Measurements from ENCODE around the gene AFF3.
"Not testable (repeated sequence)": the region's sequence is repeated elsewhere in the genome, so short reads cannot be mapped to it uniquely, and the experiment has no call there.

The AFF3 gene

DNA sequence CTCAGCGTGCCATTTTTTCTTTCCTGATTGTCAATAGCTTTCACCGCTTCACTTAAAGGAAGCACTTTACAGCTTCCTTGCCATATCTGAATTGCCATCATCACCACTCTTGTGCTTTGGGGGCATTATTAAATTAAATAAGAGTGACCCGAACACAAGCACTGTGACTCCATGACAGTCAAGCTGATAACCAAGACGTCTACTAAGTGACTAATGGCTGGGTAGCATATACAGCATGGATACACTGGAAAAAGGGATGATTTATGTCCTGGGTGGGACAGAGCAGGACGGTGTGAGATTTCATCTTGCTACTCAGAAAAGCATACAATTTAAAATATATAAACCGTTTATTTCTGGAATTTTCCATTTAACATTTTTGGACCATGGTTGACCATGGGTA, 24.3 kb upstream of the AFF3 start:
- no peak for TF ChIP-seq ZFX (IDR thresholded peaks at IDR 0.05; ENCODE audit: borderline replicate concordance)
- TF ChIP-seq, protein P1, sequence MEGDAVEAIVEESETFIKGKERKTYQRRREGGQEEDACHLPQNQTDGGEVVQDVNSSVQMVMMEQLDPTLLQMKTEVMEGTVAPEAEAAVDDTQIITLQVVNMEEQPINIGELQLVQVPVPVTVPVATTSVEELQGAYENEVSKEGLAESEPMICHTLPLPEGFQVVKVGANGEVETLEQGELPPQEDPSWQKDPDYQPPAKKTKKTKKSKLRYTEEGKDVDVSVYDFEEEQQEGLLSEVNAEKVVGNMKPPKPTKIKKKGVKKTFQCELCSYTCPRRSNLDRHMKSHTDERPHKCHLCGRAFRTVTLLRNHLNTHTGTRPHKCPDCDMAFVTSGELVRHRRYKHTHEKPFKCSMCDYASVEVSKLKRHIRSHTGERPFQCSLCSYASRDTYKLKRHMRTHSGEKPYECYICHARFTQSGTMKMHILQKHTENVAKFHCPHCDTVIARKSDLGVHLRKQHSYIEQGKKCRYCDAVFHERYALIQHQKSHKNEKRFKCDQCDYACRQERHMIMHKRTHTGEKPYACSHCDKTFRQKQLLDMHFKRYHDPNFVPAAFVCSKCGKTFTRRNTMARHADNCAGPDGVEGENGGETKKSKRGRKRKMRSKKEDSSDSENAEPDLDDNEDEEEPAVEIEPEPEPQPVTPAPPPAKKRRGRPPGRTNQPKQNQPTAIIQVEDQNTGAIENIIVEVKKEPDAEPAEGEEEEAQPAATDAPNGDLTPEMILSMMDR (IDR thresholded peaks at IDR 0.05): no peak

DNA sequence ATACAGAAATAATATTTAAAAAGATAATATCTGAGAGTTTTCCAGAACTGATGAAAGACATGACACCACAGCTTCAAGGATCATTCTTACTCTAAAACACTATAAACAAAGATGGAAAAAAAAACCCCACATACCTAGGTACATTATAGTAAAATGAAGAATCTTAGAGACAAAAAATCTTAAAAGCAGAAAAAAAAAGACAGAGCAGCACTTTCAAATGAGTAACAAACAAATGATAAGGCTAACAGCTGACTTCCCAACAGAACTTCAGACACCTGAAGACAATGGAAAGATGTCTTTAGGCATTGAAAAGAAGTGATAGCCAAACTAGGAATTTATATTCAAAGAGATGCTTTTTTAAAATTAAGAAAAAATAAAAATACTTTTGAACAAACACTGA, 21.2 kb upstream of the AFF3 start:
- TF ChIP-seq, protein P1 (IDR thresholded peaks at IDR 0.05): no peak
- TF ChIP-seq ZFX (IDR thresholded peaks at IDR 0.05; ENCODE audit: borderline replicate concordance): no peak
- H3K27ac ChIP-seq: no peak overlapping the region

More for the DNA sequence above, 24.3 kb upstream of the AFF3 start:
- no peak overlapping the region for H3K27ac ChIP-seq

DNA sequence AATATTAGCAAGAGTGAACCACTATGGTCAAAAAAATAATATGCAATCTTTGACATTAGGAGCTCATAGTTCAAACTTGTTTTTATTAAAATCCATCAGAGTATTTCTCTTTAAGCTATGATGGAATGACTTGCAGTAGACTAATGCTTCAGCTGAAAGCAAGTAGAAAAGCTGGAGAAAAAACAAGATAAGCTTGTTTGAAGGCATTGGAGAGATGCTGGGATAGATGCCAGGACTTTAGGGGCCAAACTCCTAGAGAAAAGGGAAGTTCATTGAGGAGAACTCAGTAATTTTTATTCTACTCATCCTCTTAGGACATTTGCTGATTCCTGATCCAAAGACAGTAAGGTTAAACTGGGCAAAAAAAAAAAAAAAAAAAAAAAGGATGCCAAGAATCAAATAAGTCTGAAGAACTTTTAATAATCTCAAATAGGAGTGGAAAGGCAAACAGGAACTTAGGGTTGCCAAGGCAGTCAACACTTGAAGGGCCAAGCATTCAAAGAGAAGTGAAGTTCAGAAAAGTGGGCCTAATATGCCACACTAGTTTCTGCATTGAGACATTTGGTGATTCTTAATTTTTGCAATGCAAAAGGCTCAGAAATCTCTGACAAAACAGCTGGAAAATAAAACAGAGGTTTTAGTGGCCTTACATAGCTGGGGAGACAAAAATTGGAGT, 19.7 kb upstream of the AFF3 start:
- no peak overlapping the region for H3K27ac ChIP-seq
- TF ChIP-seq, protein P1 (IDR thresholded peaks at IDR 0.05): no peak
- no peak for TF ChIP-seq ZFX (IDR thresholded peaks at IDR 0.05; ENCODE audit: borderline replicate concordance)

DNA sequence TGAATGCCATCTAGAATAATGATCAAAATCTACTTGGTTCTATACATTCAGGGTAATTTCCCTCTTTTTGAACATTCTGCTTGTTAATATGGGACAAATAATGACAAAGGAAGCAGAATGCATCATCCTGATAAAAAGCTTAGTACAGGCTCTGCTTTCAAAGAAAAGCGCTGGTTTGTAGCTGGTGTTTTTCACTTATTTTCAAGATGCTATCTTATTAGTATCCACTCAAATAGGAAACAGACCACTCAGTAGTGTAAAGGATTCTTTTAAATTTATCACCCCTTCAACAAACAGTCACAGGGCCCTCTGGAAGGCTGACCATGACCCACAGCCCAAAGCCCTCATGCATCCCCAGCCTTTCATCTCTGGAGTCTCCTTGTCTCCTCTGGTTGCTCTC, 18.0 kb upstream of the AFF3 start:
- TF ChIP-seq ZFX (IDR thresholded peaks at IDR 0.05; ENCODE audit: borderline replicate concordance): no peak
- TF ChIP-seq, protein P1 (IDR thresholded peaks at IDR 0.05): no peak

DNA sequence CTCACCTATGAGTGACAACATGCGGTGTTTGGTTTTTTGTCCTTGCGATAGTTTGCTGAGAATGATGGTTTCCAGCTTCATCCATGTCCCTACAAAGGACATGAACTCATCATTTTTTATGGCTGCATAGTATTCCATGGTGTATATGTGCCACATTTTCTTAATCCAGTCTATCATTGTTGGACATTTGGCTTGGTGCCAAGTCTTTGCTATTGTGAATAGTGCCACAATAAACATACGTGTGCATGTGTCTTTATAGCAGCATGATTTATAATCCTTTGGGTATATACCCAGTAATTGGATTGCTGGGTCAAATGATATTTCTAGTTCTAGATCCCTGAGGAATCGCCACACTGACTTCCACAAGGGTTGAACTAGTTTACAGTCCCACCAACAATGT, 9.4 kb upstream of the AFF3 start:
- not testable (repeated sequence) for H3K27ac ChIP-seq

More for the DNA sequence above, 18.0 kb upstream of the AFF3 start:
- H3K27ac ChIP-seq: no peak overlapping the region

DNA sequence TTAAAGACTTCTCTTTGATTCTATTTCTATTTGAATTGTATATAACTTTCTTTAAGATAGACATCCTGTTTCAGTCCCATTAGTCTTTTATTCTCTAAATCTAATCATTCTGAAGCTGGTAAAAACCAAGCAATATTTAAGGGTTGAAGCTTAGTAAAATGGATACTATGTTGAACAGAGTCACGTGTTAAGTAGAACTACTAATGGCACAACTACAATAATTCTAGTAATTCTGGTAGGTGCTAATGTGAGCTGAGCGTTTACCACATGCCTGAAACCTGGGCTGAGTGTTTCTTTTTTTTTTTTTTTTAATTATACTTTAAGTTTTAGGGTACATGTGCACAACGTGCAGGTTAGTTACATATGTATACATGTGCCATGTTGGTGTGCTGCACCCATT, 8.9 kb upstream of the AFF3 start:
- TF ChIP-seq, protein P1 (IDR thresholded peaks at IDR 0.05): no peak
- no peak overlapping the region for H3K27ac ChIP-seq

DNA sequence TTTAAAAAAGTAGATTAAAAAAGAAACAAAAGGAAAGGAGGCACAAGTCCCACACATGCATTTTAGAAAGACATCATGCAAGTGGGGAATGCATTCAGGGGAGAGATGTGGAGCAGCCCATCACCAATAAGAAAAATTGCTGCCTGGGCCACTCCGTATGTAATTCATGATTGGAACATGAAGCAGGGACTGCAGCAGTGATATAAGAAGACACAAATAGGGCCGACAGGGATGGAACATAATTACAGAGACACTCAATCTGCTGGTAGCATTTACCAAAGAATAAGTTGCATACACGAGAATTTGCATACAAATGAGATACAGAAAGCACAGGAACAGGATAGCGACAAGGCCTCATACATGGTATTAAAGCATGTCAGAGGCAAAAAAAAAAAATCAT, 6.5 kb upstream of the AFF3 start:
- TF ChIP-seq, protein P1 (IDR thresholded peaks at IDR 0.05): no peak
- no peak for TF ChIP-seq ZFX (IDR thresholded peaks at IDR 0.05; ENCODE audit: borderline replicate concordance)
- H3K27ac ChIP-seq: no peak overlapping the region

DNA sequence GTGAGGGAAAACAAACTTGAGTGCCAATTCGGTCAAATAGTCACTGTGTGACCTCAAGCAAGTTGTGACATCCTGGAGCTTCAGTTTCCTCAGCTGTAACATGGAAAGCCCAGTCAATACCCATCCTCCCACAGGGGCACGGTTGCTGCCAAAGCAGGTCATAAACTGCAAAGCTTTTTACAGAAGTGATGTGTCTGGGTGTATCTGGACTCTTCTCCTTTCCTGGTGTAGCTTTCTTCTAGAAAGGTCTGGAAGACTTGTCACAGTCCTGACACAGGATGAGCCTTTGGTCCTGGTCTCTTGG, 4.2 kb upstream of the AFF3 start:
- no peak for TF ChIP-seq ZFX (IDR thresholded peaks at IDR 0.05; ENCODE audit: borderline replicate concordance)
- TF ChIP-seq, protein P1 (IDR thresholded peaks at IDR 0.05): no peak
- no peak overlapping the region for H3K27ac ChIP-seq

Measured in 22Rv1 (cell line).